HG03139 (cell line): ENCODE results near the gene METAP2.

Experiments used
- ATAC-seq: cut with Tn5 transposase; IDR thresholded peaks from one replicate; pipeline ENCODE4 v1.9.1; 2021; ENCODE audit not compliant: unreplicated experiment

The METAP2 gene

DNA sequence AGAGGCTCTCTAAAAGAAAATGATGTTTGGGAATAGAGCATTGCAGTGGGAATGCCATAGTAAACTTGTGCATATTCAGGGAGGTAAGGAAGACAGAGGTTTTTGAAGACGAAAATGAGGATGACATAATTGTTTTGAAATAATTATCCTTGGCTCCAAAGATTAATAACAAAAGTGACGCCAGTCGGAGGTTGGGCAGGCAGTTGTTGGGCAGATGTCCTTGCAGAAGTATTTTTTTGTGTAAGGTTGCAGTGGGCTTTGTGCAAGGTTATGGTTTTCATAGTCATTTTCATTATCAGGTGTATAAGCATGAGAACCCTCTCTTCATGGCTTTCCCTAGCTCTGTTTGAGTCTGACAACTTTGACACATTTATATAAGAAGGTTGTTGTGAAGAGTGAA is 35.3 kb downstream of the METAP2 start:
- no peak for ATAC-seq

DNA sequence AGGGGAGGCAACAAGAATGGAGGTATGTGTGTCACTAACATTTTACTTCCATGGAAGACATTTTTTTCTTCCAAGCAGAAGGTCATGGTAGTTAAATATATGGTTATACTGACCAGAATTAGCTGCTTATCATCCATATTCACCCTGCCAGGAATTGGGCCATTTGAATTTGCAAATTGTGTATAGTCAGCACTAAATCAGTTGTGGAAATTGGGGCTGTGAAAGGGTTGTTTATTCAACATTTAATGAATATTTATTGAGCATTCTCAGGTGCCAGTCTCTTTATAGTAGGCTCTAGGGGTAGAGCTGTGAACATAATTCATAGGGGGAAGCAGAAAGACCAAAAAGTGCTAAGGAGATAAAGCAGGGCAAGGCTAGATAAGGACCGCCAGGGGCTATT is 38.0 kb downstream of the METAP2 start:
- ATAC-seq: no peak

DNA sequence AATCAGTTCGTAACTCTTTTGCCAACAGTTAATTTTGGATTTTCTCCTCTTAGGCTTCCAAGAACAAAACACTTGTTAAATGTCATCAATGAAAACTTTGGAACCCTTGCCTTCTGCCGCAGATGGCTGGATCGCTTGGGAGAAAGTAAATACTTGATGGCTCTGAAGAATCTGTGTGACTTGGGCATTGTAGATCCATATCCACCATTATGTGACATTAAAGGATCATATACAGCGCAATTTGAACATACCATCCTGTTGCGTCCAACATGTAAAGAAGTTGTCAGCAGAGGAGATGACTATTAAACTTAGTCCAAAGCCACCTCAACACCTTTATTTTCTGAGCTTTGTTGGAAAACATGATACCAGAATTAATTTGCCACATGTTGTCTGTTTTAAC is 39.6 kb downstream of the METAP2 start:
- no peak for ATAC-seq

DNA sequence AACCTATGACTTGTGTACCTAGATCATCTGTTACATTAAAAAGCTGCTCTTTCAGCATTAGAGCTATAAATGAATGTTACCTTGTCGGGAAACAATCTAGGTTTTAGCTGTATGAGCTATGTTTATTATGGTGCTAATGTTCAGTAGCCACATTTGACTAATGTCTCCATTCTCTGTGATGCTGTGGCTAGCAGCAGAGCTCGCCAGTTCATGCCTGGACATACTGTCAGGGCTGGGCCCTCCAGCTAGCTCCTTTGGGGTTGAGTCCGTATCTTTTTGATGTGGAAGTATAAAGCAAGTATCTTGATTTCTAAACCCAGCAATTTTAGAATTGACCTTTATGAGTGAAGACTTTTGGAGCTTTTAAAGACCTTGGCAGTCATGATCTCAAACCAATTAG is 41.2 kb downstream of the METAP2 start:
- ATAC-seq: no peak

DNA sequence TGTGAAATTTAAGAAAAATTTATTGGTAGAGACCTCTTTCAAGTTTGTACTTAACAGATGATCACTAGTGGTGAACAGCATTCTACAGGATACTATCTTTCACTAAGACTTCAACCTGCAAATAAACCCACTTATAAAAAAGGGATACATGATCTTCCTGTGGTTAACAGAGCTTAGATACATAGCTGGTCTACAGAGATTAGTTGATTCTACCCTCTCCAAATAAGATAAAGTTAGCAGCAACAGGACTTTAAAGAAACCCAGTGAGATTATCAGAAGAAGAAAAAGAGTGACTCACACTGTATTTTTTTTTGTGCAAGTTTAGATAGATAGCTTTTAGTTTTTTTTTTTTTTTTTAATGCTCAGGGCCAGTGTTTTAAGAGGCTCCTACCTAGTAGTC is 42.8 kb downstream of the METAP2 start:
- ATAC-seq: no peak

DNA sequence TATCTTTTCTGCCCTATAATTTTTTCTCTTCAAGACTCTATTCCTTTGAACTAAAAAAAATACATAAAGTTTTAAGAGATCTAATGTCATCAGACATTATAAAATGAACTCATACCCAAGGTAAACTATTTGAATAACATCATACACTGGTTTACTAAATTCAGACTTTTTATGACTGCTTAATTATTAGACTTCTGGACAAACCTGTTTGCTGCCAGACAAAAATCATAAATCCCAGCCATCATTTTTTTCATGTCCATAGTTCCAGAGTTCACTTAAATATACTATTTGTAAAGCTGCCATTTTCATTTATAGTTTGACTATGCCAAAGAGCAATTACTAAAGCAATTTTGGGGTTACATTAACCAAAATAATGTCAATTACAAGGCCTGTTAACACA is 43.3 kb downstream of the METAP2 start:
- no peak for ATAC-seq

DNA sequence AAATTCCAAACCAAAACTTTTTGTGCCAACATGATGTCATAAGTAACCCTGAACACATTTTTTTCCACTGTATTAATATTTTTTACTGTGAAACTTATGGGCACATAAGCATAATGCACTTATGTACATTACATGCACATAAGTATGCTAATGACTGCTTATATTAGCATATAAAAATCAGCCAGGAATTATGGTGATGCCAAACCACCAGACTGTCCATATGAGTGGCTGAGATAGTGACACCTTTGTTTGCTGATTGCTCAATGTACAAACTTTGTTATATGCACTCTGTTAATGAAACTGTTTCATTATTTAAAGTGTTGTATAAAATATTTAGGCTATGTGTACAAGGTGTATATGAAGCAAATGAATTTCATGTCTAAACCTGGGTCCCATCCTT is 45.0 kb downstream of the METAP2 start:
- ATAC-seq: no peak

DNA sequence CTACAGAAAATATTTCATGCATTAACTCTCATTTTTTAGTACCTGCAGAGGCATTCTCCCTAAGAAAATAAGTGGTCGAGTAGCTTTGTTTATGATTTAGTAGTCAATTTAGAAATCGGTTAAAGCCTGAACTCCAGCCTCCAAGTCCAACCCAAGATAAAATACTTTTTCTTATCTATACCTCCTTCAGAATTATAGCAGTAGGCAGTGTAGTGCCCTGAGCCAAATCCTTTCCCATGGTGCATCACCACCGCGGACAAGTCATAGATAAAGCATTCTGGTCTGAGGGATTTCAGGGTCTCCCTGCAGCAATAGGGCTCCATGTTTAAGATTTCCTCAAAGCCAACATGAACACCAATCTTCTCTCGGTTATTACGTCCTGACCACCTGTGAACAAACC is 46.9 kb downstream of the METAP2 start:
- no peak for ATAC-seq

DNA sequence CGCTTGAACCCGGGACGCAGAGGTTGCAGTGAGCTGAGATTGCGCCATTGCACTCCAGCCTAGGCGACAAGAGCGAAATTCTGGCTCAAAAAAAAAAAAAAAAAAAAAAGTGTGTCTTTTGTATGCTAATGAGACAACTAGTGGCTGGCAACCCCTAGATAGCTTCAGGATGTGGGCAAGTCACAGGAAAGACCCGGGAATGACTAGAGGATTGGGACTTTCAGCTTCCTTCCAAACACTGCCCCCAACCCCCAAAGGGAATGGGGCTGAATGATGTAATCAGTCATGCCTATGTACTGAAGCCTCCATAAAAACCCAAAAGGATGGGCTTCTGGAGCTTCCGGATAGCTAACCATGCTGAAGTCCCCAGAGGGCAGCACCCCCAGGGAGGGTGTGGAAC is 48.7 kb downstream of the METAP2 start:
- ATAC-seq: no peak

DNA sequence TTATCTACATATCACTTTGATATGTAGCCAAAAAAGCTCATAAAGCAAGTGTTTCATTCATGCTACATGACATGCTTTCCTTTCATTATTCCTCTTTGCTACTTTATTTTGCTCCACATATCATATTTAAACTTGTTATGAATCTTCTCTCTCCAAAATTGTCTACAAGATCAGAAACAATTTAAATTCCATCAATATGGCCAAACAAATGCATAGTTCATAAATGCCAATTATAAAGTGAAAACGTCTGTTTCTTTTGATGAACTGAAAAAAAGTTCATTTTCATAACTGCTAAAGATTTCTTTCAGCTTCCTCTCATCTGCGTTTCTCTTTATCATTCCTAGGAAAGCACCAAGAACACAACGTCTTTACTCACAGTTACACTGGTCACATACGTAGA is 54.5 kb downstream of the METAP2 start:
- ATAC-seq: no peak

DNA sequence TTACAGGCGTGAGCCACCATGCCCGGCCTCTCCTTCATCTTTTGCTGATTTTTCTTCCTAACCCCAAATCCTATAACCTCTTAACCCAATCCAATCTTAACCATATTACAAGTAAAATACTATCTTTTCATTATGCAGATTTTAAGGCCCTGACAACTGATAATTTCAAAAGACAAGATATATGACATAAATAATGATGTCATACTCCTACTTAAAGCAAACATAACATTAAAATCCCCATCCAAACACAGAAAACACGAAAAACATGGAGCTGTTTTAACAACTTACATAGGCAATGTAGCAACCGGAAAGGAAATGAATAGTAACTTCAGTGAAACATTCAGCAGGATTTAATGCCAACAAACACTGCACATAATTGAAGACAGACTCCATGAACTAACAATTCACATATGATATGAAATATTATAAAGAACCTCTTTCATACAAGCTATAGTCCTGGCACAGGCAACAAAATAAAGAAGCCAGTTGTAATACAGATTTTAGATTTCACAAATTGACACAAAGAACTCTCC is 55.8 kb downstream of the METAP2 start:
- ATAC-seq: no peak

DNA sequence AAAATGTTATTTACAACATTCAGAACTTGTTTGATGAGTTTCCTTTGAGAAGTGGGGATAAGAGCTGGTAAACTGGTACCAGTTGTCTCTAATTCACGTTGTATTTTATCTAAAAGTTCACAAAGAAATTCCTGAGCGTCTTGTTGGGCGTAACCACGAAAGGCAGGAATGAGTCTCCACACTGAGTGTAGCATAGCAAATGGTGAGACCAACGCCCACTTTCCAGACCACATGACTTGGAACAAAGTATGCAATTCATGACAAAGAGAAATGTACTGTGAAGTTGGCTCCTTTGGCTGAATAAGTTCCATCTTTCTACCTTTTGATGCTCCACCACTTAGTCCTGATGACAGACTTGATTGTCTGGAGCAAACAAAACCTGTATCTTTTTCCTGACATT is 58.9 kb downstream of the METAP2 start:
- ATAC-seq: no peak

DNA sequence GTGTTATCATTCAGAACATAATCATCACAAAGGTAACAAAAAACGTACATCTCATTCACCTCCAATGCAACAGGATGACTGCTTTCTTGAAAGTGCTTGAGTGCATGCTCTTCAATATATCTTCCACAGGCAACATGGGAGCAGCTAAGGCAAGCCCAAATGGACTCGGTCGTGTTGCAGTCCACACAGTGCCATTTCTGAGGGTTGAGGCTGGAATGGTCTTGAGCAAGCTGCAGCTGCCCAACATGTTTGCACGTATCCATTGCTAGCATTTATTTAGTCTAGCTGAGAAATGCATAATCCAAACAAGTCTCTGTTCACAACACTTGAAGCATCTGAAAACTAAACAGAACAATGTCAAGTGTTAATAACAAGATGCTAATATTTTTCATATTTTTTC is 60.0 kb downstream of the METAP2 start:
- no peak for ATAC-seq

DNA sequence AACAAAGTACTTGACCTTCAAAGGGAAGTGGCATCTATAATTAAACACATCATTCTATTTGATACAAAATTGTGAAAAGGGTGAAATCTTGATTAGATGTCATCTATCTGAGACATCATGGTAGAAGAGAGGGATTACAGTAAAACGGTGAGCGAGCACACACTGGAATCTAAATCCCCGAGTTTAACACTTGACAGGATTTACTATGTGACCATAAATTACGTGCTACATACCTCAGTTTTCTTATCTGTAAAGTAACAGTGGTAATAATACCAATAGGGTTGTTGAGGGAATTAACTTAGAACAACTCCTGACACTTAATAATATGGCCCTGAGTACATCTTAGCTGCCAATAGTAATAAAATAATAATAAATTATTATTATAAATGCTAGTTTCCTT is 64.1 kb downstream of the METAP2 start:
- no peak for ATAC-seq

DNA sequence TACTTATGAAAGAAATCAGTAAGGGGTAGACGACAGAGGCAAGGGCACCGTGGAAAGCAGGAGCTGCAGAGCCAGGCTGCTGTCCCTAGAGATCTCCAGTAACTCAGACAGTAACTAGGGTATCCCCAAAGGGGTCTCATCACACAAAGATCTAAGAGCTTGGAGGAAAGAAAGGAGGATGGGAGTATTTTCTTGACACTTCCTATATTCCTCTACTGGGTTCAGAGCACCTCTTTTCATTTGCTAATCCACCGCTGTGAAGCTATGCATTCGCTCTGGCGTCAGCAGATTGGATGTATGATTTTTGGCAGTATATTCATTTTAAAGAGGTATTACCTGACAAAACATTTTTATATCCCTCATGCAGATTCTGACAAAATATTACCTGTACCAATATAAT is 64.7 kb downstream of the METAP2 start:
- ATAC-seq: no peak

DNA sequence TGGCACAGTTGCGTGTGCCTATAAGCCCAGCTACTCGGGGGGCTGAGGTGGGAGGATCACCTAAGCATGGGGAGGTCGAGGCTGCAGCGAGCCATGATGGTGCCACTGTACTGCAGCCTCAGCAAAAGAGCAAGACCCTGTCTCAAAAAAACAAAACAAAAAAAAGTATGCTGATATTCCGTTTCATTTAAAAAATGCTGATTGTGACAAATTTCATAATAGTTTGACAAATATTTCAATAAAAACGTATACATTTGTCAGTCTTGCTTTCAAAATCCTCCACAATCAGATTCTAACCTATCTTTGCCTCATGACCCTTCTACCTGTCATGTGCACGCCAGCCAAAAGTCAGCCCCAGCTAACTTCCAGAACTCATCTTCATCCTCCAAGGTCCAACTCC is 67.5 kb downstream of the METAP2 start:
- no peak for ATAC-seq

DNA sequence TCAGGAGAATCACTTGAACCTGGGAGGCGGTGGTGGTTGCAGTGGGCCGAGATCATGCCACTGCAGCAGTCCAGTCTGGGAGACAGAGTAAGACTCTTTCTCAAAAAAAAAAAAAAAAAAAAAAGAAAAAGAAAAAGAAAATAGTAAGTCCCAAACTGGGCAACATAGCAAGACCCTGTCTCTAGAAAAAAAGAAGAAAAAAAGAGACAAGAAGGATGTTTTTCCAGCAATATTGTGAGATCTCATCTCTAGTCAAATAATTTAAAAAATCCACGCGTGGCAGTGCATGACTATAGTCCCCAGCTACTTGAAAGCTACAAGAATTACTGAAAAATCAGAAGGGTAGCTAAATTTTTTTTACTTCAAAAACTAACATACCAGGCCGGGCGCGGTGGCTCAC is 69.4 kb downstream of the METAP2 start:
- ATAC-seq: no peak

DNA sequence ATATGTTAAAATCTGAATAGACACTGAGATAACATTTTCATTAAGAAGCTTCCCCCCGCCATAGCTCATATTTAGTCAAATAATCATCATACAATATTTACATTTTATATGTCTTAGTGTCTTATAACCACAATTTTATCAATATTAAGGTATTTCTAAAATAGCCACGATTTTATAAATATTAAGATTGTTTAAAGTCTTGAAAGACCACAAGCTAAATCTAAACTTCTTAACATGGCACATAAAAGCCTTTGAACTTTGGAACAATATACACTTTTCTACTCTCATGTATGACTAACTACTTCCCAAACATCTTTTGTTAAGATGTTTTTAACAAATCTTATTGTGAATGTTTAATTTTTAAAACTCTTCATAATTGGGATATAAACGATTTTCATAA is 70.8 kb downstream of the METAP2 start:
- no peak for ATAC-seq

DNA sequence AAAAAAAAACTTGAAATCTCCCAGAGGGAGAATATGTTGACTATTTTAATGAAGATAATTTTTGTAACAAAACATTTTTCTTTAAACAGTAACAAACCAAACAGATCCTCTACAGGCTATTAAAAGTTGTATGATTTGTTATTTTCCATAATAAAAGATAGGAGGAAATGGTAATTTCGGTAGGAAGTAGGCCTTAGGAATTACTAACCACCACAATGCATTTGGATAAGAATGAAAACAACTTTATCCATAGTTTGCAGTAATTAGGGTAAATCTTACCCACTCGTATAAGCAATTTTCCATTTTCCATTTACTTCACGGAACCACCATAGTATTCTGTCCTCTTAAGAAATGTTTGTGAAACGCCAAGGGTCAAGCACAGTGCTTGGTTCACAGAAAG is 71.4 kb downstream of the METAP2 start:
- no peak for ATAC-seq

DNA sequence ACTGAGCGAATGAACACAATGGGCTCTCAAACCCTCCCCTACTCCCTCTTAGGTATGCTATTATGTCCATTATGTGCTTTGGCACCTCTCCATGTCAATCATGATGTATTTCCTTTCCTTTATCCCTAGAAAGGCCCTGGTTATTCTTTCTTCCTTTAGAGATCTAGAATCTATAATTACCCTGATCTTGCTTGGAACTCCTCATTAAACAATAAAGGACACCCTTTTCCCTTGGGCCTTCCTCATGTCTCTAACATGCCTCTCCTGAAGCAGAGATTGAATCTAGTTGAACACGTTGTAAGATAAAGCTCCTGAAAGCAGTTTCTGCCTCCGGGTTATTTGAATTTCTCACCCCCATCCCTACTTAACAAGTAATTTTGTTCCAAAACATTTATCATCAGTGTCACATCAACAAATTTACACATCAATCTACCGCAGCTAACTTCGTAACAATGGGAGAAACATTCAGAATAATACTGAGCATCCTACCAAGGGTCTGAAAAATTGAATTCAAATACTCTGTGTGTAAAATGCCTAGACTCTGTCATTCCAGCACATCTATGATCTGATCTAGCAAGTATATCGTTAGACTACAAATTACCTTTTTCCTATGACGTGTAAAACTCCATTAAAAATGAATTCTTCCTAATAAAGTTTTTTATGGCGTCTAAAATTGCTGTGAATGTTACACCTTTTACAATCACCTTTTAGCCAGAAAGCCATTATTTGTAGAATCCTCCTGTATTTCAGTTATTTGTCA is 72.0 kb downstream of the METAP2 start:
- ATAC-seq: no peak

DNA sequence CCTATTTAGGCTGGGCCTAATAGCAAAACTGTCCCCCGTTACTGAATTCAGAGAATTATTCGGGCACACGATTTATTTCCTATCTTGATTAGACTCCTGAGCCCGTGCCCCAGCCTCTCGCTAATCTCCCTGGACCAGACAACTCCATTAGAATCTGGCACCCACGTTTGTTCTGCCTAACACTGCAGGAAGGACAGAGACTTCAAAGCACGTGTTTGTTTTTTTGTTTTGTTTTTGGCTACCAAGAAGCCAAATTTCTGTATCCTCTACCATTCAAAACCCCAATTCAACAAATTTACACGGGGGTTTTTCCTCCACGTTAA is 72.5 kb downstream of the METAP2 start:
- ATAC-seq: no peak

DNA sequence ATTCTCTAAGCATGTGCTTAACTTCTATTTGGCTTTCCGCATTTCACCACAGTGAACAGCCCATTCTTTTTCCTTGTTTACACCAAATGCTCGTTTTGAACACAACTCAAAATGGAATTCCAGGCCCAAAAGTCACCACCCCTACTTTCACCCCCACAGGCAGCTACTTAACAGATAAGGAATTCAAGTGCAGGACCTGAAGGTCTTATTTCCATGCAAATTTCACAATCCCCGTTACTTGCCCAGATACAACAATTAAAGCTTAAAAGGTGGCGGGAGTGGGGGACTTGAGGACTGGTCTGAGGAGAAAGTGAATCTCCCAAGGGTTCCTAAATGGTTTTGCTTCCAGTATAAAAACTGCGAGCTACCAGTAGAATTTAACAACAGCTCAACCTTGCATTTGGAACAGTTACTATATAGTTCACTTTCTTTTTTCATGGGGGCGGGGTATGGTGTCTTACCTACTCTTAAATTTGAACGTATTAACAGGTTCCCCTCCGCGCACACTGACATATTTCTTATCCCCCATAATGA is 73.6 kb downstream of the METAP2 start:
- no peak for ATAC-seq

DNA sequence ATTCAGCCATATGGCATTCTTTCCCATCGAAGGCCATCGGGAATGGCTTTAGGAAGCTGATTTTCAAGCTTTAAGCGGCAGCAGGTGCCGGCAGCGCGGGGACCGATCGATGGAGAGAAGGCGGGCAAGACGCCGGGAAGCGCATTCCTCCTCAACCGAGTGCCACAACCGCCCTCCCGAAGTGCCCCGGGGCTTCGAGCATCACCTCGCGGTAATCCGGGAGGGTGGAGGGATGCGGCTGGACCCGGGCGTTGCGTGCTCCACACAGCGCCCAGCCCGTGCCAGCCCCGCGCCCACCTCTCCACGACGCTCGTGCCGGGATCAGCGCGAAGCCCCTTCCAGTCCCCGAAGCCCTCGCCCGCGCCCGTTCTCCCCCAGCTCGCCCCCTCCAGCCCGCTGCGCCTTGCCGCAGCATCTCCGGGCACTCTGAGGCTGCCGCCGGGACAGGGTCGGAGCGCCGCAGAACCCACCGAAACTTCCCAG is 74.1 kb downstream of the METAP2 start:
- ATAC-seq: no peak
